ENCODE data around the gene RRAGD.

The RRAGD gene

GRCh38 chr6:89430201-89430962 is 18.3 kb upstream of the RRAGD start:
- Histone ChIP-seq H3K23ac (ENCODE audit: low read depth, low read length, poor library complexity) (no peak overlapping the region), H2BK5ac (ENCODE audit: low read length) (no peak overlapping the region), H2AK5ac (ENCODE audit: low read depth, low read length) (no peak overlapping the region), H3K36me3 (replicated peaks in 1 of 2; ENCODE audit: control insufficient read depth in 2 of 2, insufficient read depth in 2 of 2, low read length in 2 of 2) (no peaks in the 10 kb centered on the region), H3K79me1 (ENCODE audit: low read depth, low read length) (no peaks in the 10 kb centered on the region), H3K27ac (replicated peaks; ENCODE audit: low read length) (no peak overlapping the region), H3K14ac (ENCODE audit: low read length) (no peak overlapping the region), H3K18ac (ENCODE audit: low read length) (no peak overlapping the region), H3K4me3 (ENCODE audit: low read length in 2 of 2) (no peak overlapping the region), H4K91ac (ENCODE audit: low read depth, low read length, poor library complexity) (no peak overlapping the region), H3K4me1 (ENCODE audit: control insufficient read depth in 2 of 2, insufficient read depth in 1 of 2, low read depth in 1 of 2, low read length in 2 of 2) (peaks cover 6 to 7% of the 10 kb centered on the region in 2 donors), H2AFZ (ENCODE audit: low read length) (peak overlapping the region; percentile 68), H4K8ac (ENCODE audit: low read depth, low read length) (no peak overlapping the region), H2BK120ac (ENCODE audit: low read depth, low read length) (no peak overlapping the region), H3K9ac (ENCODE audit: low read depth, low read length, poor library complexity) (no peak overlapping the region), H2BK12ac (ENCODE audit: low read length) (no peak overlapping the region), H2BK15ac (ENCODE audit: low read length) (no peak overlapping the region), H3K27me3 (ENCODE audit: control insufficient read depth in 3 of 3, insufficient read depth in 3 of 3, low read depth in 1 of 3, low read length in 3 of 3) (peaks cover 0 to 2% (median 0%) of the 10 kb centered on the region in 3 experiments), H3K4ac (ENCODE audit: low read length) (no peak overlapping the region), H3K9me3 (replicated peaks in 1 of 2; ENCODE audit: control insufficient read depth in 2 of 2, insufficient read depth in 1 of 2, low read depth in 1 of 2, low read length in 2 of 2) (no peaks in the 10 kb centered on the region), H3K4me2 (ENCODE audit: insufficient read depth, low read length, poor library complexity, severe bottlenecking) (no peak overlapping the region)
- no peak for DNase-seq (ENCODE audit: low spot score)
- WGBS, 2 donors (ENCODE audit: extremely low coverage in 2 of 2, insufficient read length in 2 of 2, insufficient replicate concordance in 1 of 2): no CpG with 5 or more reads among the region's 7 CpGs

GRCh38 chr6:89416796-89417195 is 4.7 kb upstream of the RRAGD start:
- no peaks in the 10 kb centered on the region for H3K79me1 ChIP-seq (ENCODE audit: low read depth, low read length)
- no CpG with 5 or more reads among the region's 1 CpG for WGBS, 2 donors (ENCODE audit: extremely low coverage in 2 of 2, insufficient read length in 2 of 2, insufficient replicate concordance in 1 of 2)
- no peak overlapping the region for H4K8ac ChIP-seq (ENCODE audit: low read depth, low read length)
- H3K27me3 ChIP-seq (ENCODE audit: control insufficient read depth in 3 of 3, insufficient read depth in 3 of 3, low read depth in 1 of 3, low read length in 3 of 3): peaks cover 0 to 32% (median 11%) of the 10 kb centered on the region in 3 experiments
- H3K18ac ChIP-seq (ENCODE audit: low read length): no peak overlapping the region
- no peak overlapping the region for H4K91ac ChIP-seq (ENCODE audit: low read depth, low read length, poor library complexity)
- no peak overlapping the region for H2BK12ac ChIP-seq (ENCODE audit: low read length)
- no peak overlapping the region for H3K4ac ChIP-seq (ENCODE audit: low read length)
- H3K4me2 ChIP-seq (ENCODE audit: insufficient read depth, low read length, poor library complexity, severe bottlenecking): no peak overlapping the region
- no peak overlapping the region for H3K23ac ChIP-seq (ENCODE audit: low read depth, low read length, poor library complexity)
- H3K4me3 ChIP-seq (ENCODE audit: low read length in 2 of 2): no peak overlapping the region
- H2AK5ac ChIP-seq (ENCODE audit: low read depth, low read length): no peak overlapping the region
- no peak for DNase-seq (ENCODE audit: low spot score)
- H3K4me1 ChIP-seq (ENCODE audit: control insufficient read depth in 2 of 2, insufficient read depth in 1 of 2, low read depth in 1 of 2, low read length in 2 of 2): peaks cover 0 to 7% of the 10 kb centered on the region in 2 donors
- H2BK15ac ChIP-seq (ENCODE audit: low read length): no peak overlapping the region
- no peaks in the 10 kb centered on the region for H3K9me3 ChIP-seq (replicated peaks in 1 of 2; ENCODE audit: control insufficient read depth in 2 of 2, insufficient read depth in 1 of 2, low read depth in 1 of 2, low read length in 2 of 2)
- H3K27ac ChIP-seq (replicated peaks; ENCODE audit: low read length): no peak overlapping the region
- H3K36me3 ChIP-seq (replicated peaks in 1 of 2; ENCODE audit: control insufficient read depth in 2 of 2, insufficient read depth in 2 of 2, low read length in 2 of 2): no peaks in the 10 kb centered on the region
- no peak overlapping the region for H2BK120ac ChIP-seq (ENCODE audit: low read depth, low read length)
- no peak overlapping the region for H3K14ac ChIP-seq (ENCODE audit: low read length)
- H2AFZ ChIP-seq (ENCODE audit: low read length): no peak overlapping the region
- H2BK5ac ChIP-seq (ENCODE audit: low read length): no peak overlapping the region
- H3K9ac ChIP-seq (ENCODE audit: low read depth, low read length, poor library complexity): no peak overlapping the region

- no peaks in the 10 kb centered on the region for H3K9me3 ChIP-seq (replicated peaks in 1 of 2; ENCODE audit: control insufficient read depth in 2 of 2, insufficient read depth in 1 of 2, low read depth in 1 of 2, low read length in 2 of 2)
- no peak overlapping the region for H3K23ac ChIP-seq (ENCODE audit: low read depth, low read length, poor library complexity)
- H3K27ac ChIP-seq (replicated peaks; ENCODE audit: low read length): no peak overlapping the region
- no peak overlapping the region for H3K9ac ChIP-seq (ENCODE audit: low read depth, low read length, poor library complexity)
- no CpG with 5 or more reads among the region's 2 CpGs for WGBS, 2 donors (ENCODE audit: extremely low coverage in 2 of 2, insufficient read length in 2 of 2, insufficient replicate concordance in 1 of 2)
- H2BK120ac ChIP-seq (ENCODE audit: low read depth, low read length): no peak overlapping the region
- no peak for DNase-seq (ENCODE audit: low spot score)
- no peak overlapping the region for H3K4me3 ChIP-seq (ENCODE audit: low read length in 2 of 2)
- H2BK5ac ChIP-seq (ENCODE audit: low read length): no peak overlapping the region
- H2BK12ac ChIP-seq (ENCODE audit: low read length): no peak overlapping the region
- no peak overlapping the region for H3K4me2 ChIP-seq (ENCODE audit: insufficient read depth, low read length, poor library complexity, severe bottlenecking)
- H3K14ac ChIP-seq (ENCODE audit: low read length): no peak overlapping the region
- no peak overlapping the region for H3K4ac ChIP-seq (ENCODE audit: low read length)
- H3K79me1 ChIP-seq (ENCODE audit: low read depth, low read length): no peaks in the 10 kb centered on the region
- H2AK5ac ChIP-seq (ENCODE audit: low read depth, low read length): no peak overlapping the region
- H3K4me1 ChIP-seq (ENCODE audit: control insufficient read depth in 2 of 2, insufficient read depth in 1 of 2, low read depth in 1 of 2, low read length in 2 of 2): peaks cover 2 to 7% of the 10 kb centered on the region in 2 donors
- no peaks in the 10 kb centered on the region for H3K36me3 ChIP-seq (replicated peaks in 1 of 2; ENCODE audit: control insufficient read depth in 2 of 2, insufficient read depth in 2 of 2, low read length in 2 of 2)
- no peak overlapping the region for H2AFZ ChIP-seq (ENCODE audit: low read length)
- no peak overlapping the region for H4K91ac ChIP-seq (ENCODE audit: low read depth, low read length, poor library complexity)
- no peak overlapping the region for H3K18ac ChIP-seq (ENCODE audit: low read length)
- no peak overlapping the region for H4K8ac ChIP-seq (ENCODE audit: low read depth, low read length)
- no peak overlapping the region for H2BK15ac ChIP-seq (ENCODE audit: low read length)
- H3K27me3 ChIP-seq (ENCODE audit: control insufficient read depth in 3 of 3, insufficient read depth in 3 of 3, low read depth in 1 of 3, low read length in 3 of 3): peaks cover 0 to 32% (median 13%) of the 10 kb centered on the region in 3 experiments
These were observed 3.1 kb upstream of the RRAGD start for GRCh38 chr6:89415185-89415584.

- H2BK15ac ChIP-seq (ENCODE audit: low read length): no peak overlapping the region
- no peak overlapping the region for H3K4me2 ChIP-seq (ENCODE audit: insufficient read depth, low read length, poor library complexity, severe bottlenecking)
- no peak overlapping the region for H2BK5ac ChIP-seq (ENCODE audit: low read length)
- H3K18ac ChIP-seq (ENCODE audit: low read length): no peak overlapping the region
- H3K4ac ChIP-seq (ENCODE audit: low read length): no peak overlapping the region
- H3K79me1 ChIP-seq (ENCODE audit: low read depth, low read length): no peaks in the 10 kb centered on the region
- H3K27me3 ChIP-seq (ENCODE audit: control insufficient read depth in 3 of 3, insufficient read depth in 3 of 3, low read depth in 1 of 3, low read length in 3 of 3): peaks cover 0 to 30% (median 13%) of the 10 kb centered on the region in 3 experiments
- H3K23ac ChIP-seq (ENCODE audit: low read depth, low read length, poor library complexity): no peak overlapping the region
- H2AFZ ChIP-seq (ENCODE audit: low read length): no peak overlapping the region
- no peak overlapping the region for H2BK12ac ChIP-seq (ENCODE audit: low read length)
- H3K4me3 ChIP-seq (ENCODE audit: low read length in 2 of 2): no peak overlapping the region
- H3K4me1 ChIP-seq (ENCODE audit: control insufficient read depth in 2 of 2, insufficient read depth in 1 of 2, low read depth in 1 of 2, low read length in 2 of 2): peaks cover 4 to 12% of the 10 kb centered on the region in 2 donors
- no peaks in the 10 kb centered on the region for H3K36me3 ChIP-seq (replicated peaks in 1 of 2; ENCODE audit: control insufficient read depth in 2 of 2, insufficient read depth in 2 of 2, low read length in 2 of 2)
- H3K14ac ChIP-seq (ENCODE audit: low read length): no peak overlapping the region
- no peak overlapping the region for H2AK5ac ChIP-seq (ENCODE audit: low read depth, low read length)
- no peak overlapping the region for H4K8ac ChIP-seq (ENCODE audit: low read depth, low read length)
- no peak overlapping the region for H4K91ac ChIP-seq (ENCODE audit: low read depth, low read length, poor library complexity)
- no peak overlapping the region for H2BK120ac ChIP-seq (ENCODE audit: low read depth, low read length)
- DNase-seq (ENCODE audit: low spot score): no peak
- no peak overlapping the region for H3K27ac ChIP-seq (replicated peaks; ENCODE audit: low read length)
- no peaks in the 10 kb centered on the region for H3K9me3 ChIP-seq (replicated peaks in 1 of 2; ENCODE audit: control insufficient read depth in 2 of 2, insufficient read depth in 1 of 2, low read depth in 1 of 2, low read length in 2 of 2)
- H3K9ac ChIP-seq (ENCODE audit: low read depth, low read length, poor library complexity): no peak overlapping the region
- WGBS, 2 donors (ENCODE audit: extremely low coverage in 2 of 2, insufficient read length in 2 of 2, insufficient replicate concordance in 1 of 2): no CpG with 5 or more reads among the region's 2 CpGs
These were observed 2.1 kb upstream of the RRAGD start for GRCh38 chr6:89414215-89414614.
